ENCODE data around the gene RELL2. TPM values are rescaled to one million over a fixed set of nuclear protein-coding genes. Genes with fewer than 3 reads are reported as not detected.

RELL2 gene
- total and polyA plus RNA-seq, 2 experiments from 2014 or later, result 16.9 to 17.3 TPM

- H3K4me3 ChIP-seq, result no peak overlapping the region
- no peaks in the 10 kb centered on the region for H3K9me3 ChIP-seq (ENCODE audit: low read depth)
- no peaks in the 10 kb centered on the region for H3K27me3 ChIP-seq
- no peaks in the 10 kb centered on the region for H3K36me3 ChIP-seq (replicated peaks; ENCODE audit: insufficient read depth, low read depth)
- H3K4me1 ChIP-seq (ENCODE audit: insufficient read depth), result no peaks in the 10 kb centered on the region
- 98% methylated on average over 2 of the region's 2 CpGs for WGBS (ENCODE audit: low lambda C conversion rate, missing lambda C conversion rate)
- H3K9me2 ChIP-seq (replicated peaks; ENCODE audit: insufficient read depth), result no peaks in the 10 kb centered on the region
- H3K27ac ChIP-seq, result no peak overlapping the region
- no peak for DNase-seq (ENCODE audit: low spot score)
- H2AFZ ChIP-seq, result no peak overlapping the region
- H3K4me2 ChIP-seq, result no peak overlapping the region
- peaks cover 92% of the 10 kb centered on the region for H3K79me2 ChIP-seq
- H4K20me1 ChIP-seq (ENCODE audit: insufficient read depth, poor library complexity, severe bottlenecking), result peaks cover 15% of the 10 kb centered on the region
- TF ChIP-seq EZH2 (IDR thresholded peaks at IDR 0.05; ENCODE audit: borderline replicate concordance), result no peak
- TF ChIP-seq EZH2phosphoT487 (IDR thresholded peaks at IDR 0.05; ENCODE audit: low read depth, severe bottlenecking, unreplicated experiment), result no peak
- TF ChIP-seq CTCF (IDR thresholded peaks at IDR 0.05; ENCODE audit: poor library complexity), result no peak
These were observed 39.0 kb upstream of the RELL2 start for GRCh38 chr5:141597814-141598213.

GRCh38 chr5:141598391-141599345 lies 38.1 kb upstream of the RELL2 start:
- Histone ChIP-seq H3K4me3 (no peak overlapping the region), H3K36me3 (replicated peaks; ENCODE audit: insufficient read depth, low read depth) (no peaks in the 10 kb centered on the region), H3K9me2 (replicated peaks; ENCODE audit: insufficient read depth) (no peaks in the 10 kb centered on the region), H3K4me2 (no peak overlapping the region), H3K27ac (no peak overlapping the region), H4K20me1 (ENCODE audit: insufficient read depth, poor library complexity, severe bottlenecking) (peaks cover 15% of the 10 kb centered on the region), H3K9me3 (ENCODE audit: low read depth) (no peaks in the 10 kb centered on the region), H3K27me3 (no peaks in the 10 kb centered on the region), H2AFZ (no peak overlapping the region), H3K79me2 (peaks cover 92% of the 10 kb centered on the region), H3K4me1 (ENCODE audit: insufficient read depth) (no peaks in the 10 kb centered on the region)
- TF ChIP-seq EZH2 (IDR thresholded peaks at IDR 0.05; ENCODE audit: borderline replicate concordance) (no peak), CTCF (IDR thresholded peaks at IDR 0.05; ENCODE audit: poor library complexity) (no peak), EZH2phosphoT487 (IDR thresholded peaks at IDR 0.05; ENCODE audit: low read depth, severe bottlenecking, unreplicated experiment) (no peak)
- 66% methylated on average over 3 of the region's 3 CpGs for WGBS (ENCODE audit: low lambda C conversion rate, missing lambda C conversion rate)
- DNase-seq (ENCODE audit: low spot score), result no peak

GRCh38 chr5:141602606-141603005 lies 34.2 kb upstream of the RELL2 start:
- no peaks in the 10 kb centered on the region for H3K9me3 ChIP-seq (ENCODE audit: low read depth)
- H2AFZ ChIP-seq, result no peak overlapping the region
- peaks cover 15% of the 10 kb centered on the region for H4K20me1 ChIP-seq (ENCODE audit: insufficient read depth, poor library complexity, severe bottlenecking)
- DNase-seq (ENCODE audit: low spot score), result no peak
- H3K9me2 ChIP-seq (replicated peaks; ENCODE audit: insufficient read depth), result no peaks in the 10 kb centered on the region
- H3K4me3 ChIP-seq, result no peak overlapping the region
- no peak for TF ChIP-seq EZH2phosphoT487 (IDR thresholded peaks at IDR 0.05; ENCODE audit: low read depth, severe bottlenecking, unreplicated experiment)
- TF ChIP-seq EZH2 (IDR thresholded peaks at IDR 0.05; ENCODE audit: borderline replicate concordance), result no peak
- no peak for TF ChIP-seq CTCF (IDR thresholded peaks at IDR 0.05; ENCODE audit: poor library complexity)
- H3K27ac ChIP-seq, result no peak overlapping the region
- peaks cover 5% of the 10 kb centered on the region for H3K4me1 ChIP-seq (ENCODE audit: insufficient read depth)
- H3K4me2 ChIP-seq, result no peak overlapping the region
- H3K27me3 ChIP-seq, result no peaks in the 10 kb centered on the region
- H3K79me2 ChIP-seq, result peaks cover 97% of the 10 kb centered on the region
- no peaks in the 10 kb centered on the region for H3K36me3 ChIP-seq (replicated peaks; ENCODE audit: insufficient read depth, low read depth)
- WGBS (ENCODE audit: low lambda C conversion rate, missing lambda C conversion rate), result 97% methylated on average over 1 of the region's 1 CpG

Measured in hepatocyte (in vitro differentiated cells).